T-helper 1 cell (primary cell): Measurements from ENCODE around the gene PHF23.

Source experiments
- DNase-seq, 5 donors: peaks; one replicate each; pipeline ENCODE4 v3.0.0-alpha.2; 2012 to 2020

Gene PHF23

GRCh38 chr17:7237761-7238419 lies 1.4 kb downstream of the PHF23 start:
- DNase-seq = peak; percentile 61 to 82 (median 74)

DNA sequence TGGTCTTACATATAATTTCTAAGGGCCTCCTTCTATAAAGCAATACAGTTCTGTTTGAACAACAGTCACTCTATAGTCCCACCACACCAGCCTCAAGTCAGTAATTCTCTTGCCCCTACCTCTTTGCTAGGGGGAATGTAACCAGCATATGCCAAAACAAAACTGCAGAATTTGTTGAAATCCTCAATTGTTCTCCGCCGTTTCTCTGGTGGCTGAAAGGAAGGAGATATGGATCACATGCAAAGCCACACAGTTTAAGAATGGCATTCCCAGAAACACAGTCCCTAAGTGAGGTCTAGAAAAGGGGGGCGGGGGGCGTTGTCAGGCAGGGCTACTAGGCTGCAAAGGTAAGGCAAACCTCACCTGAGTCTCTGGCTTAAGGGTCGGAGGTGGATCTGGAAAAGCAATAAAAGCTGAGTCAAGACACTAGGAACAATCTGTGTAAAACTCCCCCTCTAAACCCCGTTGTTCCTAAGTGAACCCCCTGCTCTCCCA lies 1.9 kb downstream of the PHF23 start:
- no peak for DNase-seq

- DNase-seq = no peak
These were observed 2.4 kb downstream of the PHF23 start for GRCh38 chr17:7236808-7237207.

- no peak for DNase-seq
These were observed 3.3 kb downstream of the PHF23 start for GRCh38 chr17:7235693-7236665.

GRCh38 chr17:7234083-7234951 lies 4.9 kb downstream of the PHF23 start, which contains the start of gene DVL2:
Gene DVL2, minus strand, starts transcription at chr17:7234517. Its CDS starts 255 bp downstream, at chr17:7234262.
- DNase-seq = peak; percentile 90 to 94 (median 94)

- no peak for DNase-seq
These were observed 5.6 kb downstream of the PHF23 start for GRCh38 chr17:7233701-7234082.

GRCh38 chr17:7232114-7232513 lies 7.1 kb downstream of the PHF23 start:
- no peak for DNase-seq

DNA sequence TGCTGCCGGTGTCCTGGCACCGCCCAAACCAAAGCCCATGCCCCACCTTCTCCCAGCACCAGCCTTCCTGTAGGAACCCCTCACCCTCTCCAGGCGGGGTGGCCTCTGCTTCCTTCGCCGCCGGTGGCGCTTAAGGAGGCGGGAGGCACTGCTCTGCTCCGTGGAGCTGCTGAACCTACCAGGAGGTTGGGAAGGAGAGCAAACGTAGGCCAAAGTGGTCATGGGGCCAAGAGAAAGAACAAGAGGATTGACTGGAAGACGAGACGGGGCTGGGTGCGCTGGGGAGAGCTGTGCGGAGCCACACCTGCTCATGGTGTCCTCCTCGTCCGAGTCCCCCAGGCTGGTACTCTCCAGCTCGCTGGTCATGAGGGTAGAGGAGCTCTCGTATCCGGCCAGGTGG lies 9.8 kb downstream of the PHF23 start:
- no peak for DNase-seq

DNA sequence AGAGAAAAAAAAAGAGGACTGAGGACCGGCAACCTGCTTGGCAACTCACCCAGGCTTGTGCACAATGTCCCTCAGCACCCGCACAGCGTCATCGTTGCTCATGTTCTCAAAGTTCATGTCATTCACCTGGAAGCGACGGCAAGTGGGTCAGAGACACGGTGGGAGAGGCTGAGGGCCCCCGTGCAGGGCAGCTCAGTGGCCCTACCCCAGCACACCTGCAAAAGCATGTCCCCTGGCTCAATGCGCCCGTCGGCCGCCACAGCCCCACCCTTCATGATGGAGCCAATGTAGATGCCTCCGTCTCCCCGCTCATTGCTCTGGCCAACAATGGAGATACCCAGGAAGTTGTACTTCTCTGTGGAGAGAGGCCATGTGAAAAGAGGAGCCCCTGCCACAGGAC lies 10.3 kb downstream of the PHF23 start:
- no peak for DNase-seq

DNA sequence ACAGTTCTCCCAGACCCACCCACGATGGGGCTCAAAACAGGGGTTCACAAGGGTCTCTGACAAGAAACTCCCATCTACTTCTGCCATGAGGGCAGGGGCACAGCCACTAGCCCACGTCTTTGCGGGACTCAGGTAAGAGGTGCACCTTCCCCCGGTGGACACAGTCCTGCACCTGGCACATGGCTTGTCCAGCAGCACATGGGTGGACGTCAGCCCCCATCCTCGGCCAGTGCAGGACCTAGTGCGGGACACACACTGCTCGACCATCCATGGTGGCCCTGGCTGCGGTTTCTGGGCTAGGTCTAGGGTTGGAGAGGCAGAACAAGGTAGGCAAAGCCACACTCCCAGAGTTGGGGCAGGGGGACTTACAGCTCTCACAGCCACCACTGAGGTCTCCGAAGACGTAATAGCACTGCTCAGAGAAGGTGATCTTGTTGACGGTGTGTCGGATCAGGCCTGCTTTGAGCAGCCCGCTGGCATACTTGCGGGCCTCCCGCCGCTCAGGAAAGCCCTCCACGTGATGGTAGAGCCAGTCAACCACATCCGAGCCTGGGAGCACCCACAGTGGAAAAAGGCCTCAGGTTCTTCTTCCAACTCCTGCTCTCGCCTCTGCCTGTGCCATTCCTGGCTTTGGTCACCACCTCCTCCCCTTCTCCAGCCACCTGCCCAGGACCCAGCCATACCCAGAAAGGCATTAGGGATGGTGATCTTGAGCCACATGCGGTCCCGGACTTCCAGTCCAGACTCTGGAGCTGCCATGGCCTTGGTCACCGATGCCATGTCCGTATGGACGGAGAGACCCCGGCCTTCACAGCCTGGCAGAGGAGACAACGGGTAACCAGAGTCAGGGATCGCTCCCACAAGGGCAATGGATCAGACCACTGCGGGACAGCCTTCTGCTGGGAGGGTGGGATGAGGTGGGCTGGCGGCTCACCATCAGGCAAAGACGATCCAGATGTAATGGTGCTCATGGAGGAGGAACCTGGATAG lies 12.2 kb downstream of the PHF23 start:
- no peak for DNase-seq

- no peak for DNase-seq
These were observed 13.4 kb downstream of the PHF23 start for GRCh38 chr17:7225711-7226331.

GRCh38 chr17:7224661-7225111 lies 14.6 kb downstream of the PHF23 start:
- no peak for DNase-seq

- no peak for DNase-seq
These were observed 15.1 kb downstream of the PHF23 start for GRCh38 chr17:7224110-7224509.

DNA sequence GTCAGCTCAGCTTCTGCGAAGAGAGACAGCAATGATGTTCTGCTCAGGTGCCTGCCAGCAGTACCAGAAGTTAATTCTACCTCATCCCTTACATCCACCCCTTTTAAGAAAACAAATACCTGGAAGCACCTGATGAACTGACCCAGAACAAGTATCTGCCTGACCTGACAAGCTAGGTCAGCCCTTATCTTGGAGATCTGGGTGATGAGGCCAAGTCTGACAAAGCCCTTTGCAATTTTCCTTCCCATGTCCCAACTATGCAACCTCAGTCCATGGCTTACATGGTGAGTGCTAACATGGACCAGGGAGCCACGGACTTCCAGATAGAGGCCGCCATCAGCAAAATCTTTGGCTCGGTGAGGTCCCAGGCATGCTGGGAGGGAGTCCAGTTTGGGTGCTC lies 15.9 kb downstream of the PHF23 start:
- no peak for DNase-seq

DNA sequence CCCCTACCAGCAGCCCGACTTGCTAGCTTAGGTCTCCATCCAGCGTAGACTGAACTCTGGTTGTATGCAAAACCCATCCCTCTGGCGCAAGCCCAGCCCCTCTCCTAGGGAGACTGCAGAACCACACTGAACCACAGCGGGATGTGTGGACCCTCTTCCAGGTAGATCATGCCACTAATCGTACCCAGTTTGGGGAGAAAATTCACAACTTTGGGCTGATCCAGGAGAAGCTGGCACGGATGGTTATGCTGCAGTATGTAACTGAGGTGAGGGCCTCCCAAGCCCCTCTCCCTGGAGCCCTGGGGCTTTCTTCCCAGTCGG lies 16.3 kb downstream of the PHF23 start:
- no peak for DNase-seq

DNA sequence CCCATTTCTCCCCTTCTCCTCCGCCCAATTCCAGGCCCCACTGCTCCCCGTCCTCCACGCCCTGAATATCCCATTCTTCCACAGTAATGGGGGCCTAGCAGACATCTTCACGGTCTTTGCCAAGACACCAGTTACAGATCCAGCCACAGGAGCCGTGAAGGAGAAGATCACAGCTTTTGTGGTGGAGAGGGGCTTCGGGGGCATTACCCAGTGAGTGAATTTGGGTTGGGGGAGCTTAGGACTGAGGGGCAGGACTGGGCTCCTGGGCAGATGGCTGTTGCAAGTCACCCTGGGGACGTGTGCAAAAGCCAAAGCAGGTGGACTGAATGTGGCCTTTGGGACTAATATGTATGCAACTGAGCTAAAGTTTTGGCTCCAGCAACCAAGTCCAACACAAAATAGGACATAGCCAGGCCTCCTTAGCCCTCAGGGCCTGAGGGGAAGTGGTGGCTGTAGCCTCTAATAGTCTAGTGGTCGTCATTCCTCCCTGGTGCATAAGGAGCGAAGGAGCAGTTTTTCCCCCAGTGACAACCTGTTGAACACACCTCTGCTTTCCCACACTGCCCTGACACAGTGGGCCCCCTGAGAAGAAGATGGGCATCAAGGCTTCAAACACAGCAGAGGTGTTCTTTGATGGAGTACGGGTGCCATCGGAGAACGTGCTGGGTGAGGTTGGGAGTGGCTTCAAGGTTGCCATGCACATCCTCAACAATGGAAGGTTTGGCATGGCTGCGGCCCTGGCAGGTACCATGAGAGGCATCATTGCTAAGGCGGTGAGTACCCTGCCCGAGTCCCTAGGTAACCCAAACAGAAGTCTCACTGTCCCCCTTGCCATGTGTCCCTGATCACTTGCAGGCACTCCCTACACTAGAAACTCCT lies 16.9 kb downstream of the PHF23 start:
- DNase-seq = no peak

DNA sequence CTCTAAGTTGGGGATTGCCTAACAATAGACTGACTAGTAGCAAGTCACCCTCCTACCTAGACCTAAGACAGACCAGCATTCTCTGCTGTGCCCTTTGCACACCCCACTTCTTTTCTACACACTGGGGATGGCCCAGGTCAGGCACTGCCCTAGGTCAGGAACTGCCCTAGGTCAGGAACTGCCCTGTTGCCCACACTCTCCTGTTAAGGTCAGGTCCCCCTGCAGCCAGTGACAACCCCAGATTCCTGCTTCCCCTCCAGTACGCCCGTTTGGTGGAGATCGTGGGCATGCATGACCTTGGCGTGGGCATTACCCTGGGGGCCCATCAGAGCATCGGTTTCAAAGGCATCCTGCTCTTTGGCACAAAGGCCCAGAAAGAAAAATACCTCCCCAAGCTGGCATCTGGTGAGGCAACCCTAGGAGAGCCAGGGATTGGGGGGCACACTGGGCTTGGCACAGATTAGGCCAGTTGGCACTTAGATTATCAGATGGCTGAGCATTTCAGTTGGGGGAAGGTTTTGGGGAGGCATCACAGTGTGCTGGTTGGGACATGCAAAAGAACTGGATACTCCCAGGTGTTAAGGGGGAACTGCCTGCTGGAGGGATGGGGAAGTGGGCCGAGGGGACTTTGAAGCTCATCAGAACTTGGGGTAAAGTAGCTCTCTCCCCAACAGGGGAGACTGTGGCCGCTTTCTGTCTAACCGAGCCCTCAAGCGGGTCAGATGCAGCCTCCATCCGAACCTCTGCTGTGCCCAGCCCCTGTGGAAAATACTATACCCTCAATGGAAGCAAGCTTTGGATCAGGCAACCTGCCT lies 17.8 kb downstream of the PHF23 start:
- DNase-seq = no peak

- DNase-seq = peak in 2 of 5 donors; percentile 41 to 75
These were observed 18.5 kb downstream of the PHF23 start for GRCh38 chr17:7220593-7221277.
